Fibroblast of lung (primary cell): Measurements from ENCODE around the gene DHDH. TPM values are rescaled to one million over a fixed set of nuclear protein-coding genes. Genes with fewer than 3 reads are reported as not detected.

ENCODE experiments used
- DNase-seq, 2 donors: peaks; one replicate each; pipeline versions ENCODE4 v3.0.0 to v3.0.0-alpha.2; 2010; ENCODE audit warnings: low read depth in 2 of 2
- H2AFZ ChIP-seq: 2 replicates; pipeline ENCODE4 v1.5.1; 2012; ENCODE audit warnings: low read length, control low read depth, inconsistent platforms
- H3K27ac ChIP-seq: 2 replicates; pipeline ENCODE4 v1.5.1; 2011; ENCODE audit warnings: low read length, control low read depth; ENCODE audit not compliant: insufficient read depth
- H3K27me3 ChIP-seq: 2 replicates; pipeline ENCODE4 v1.5.1; 2011; ENCODE audit warnings: mild to moderate bottlenecking, low read length; ENCODE audit not compliant: control insufficient read depth, insufficient read depth
- H3K36me3 ChIP-seq: 2 replicates; pipeline ENCODE4 v1.5.1; 2011; ENCODE audit warnings: low read length; ENCODE audit not compliant: control insufficient read depth, insufficient read depth
- H3K4me1 ChIP-seq: 2 replicates; pipeline ENCODE4 v1.5.1; 2011; ENCODE audit warnings: low read length; ENCODE audit not compliant: control insufficient read depth, insufficient read depth; ENCODE audit errors: extremely low read depth
- H3K4me2 ChIP-seq: 2 replicates; pipeline ENCODE4 v1.5.1; 2011; ENCODE audit warnings: low read length, control low read depth; ENCODE audit not compliant: insufficient read depth; ENCODE audit errors: extremely low read depth
- H3K4me3 ChIP-seq, 4 experiments: fragments of 200-600 bp in 1 of 4; sonication (generic) in 1 of 4; replicated peaks in 1 of 4; 2 replicates each; pipeline ENCODE4 v1.5.1; 2011 to 2016; ENCODE audit warnings: low read length in 4 of 4, low read depth in 3 of 4, mild to moderate bottlenecking in 3 of 4, control low read depth in 2 of 4, inconsistent platforms in 1 of 4, mixed read lengths in 1 of 4; ENCODE audit not compliant: insufficient read depth in 1 of 4; ENCODE audit errors: control extremely low read depth in 1 of 4
- H3K79me2 ChIP-seq: 2 replicates; pipeline ENCODE4 v1.5.1; 2012; ENCODE audit warnings: mild to moderate bottlenecking, low read length, inconsistent platforms; ENCODE audit not compliant: control insufficient read depth, insufficient read depth
- H3K9ac ChIP-seq: 2 replicates; pipeline ENCODE4 v1.5.1; 2011; ENCODE audit warnings: mild to moderate bottlenecking, low read length, control low read depth; ENCODE audit not compliant: insufficient read depth
- H3K9me3 ChIP-seq: 2 replicates; pipeline ENCODE4 v1.5.1; 2012; ENCODE audit warnings: low read depth, low read length; ENCODE audit not compliant: control insufficient read depth, insufficient read depth
- H4K20me1 ChIP-seq: 2 replicates; pipeline ENCODE4 v1.5.1; 2011; ENCODE audit warnings: low read length; ENCODE audit not compliant: control insufficient read depth, insufficient read depth; ENCODE audit errors: extremely low read depth
- CTCF ChIP-seq, 2 donors: IDR thresholded peaks in 1 of 2; conservative IDR thresholded peaks in 1 of 2; 1 replicate in 1 of 2; 2 replicates in 1 of 2; pipeline ENCODE4 v1.5.1; 2011 to 2012; ENCODE audit warnings: low read length in 2 of 2, control low read depth in 1 of 2, inconsistent platforms in 1 of 2, low read depth in 1 of 2, mild to moderate bottlenecking in 1 of 2
- EZH2 ChIP-seq: IDR thresholded peaks from 2 replicates; pipeline ENCODE4 v1.5.1; 2012; ENCODE audit warnings: low read length, control low read depth, mild to moderate bottlenecking; ENCODE audit errors: missing control alignments
- polyA plus RNA-seq, 2 donors: library from polyadenylated mRNA; depleted of rRNA in 1 of 2; stranded (reverse) in 1 of 2; unstranded in 1 of 2; fragments of >200 nt; gene quantifications; 2 replicates each; pipeline ENCODE4 v1.2.1, GENCODE V29; 2011 to 2012; ENCODE audit warnings: missing spikeins in 1 of 2
- total RNA-seq: library from RNA; depleted of rRNA; stranded (reverse); fragments of >200 nt; gene quantifications from 2 replicates; pipeline ENCODE4 v1.2.1, GENCODE V29; 2014

DHDH gene
- total and polyA plus RNA-seq, 2 donors (not counting 1 experiment from before 2014, with no cell fraction given), result 0.08 to 0.17 TPM

GRCh38 chr19:48965040-48965805, 31.7 kb downstream of the DHDH start, which contains the start of gene FTL:
Gene FTL, plus strand, starts transcription at chr19:48965309. Its CDS starts 199 bp downstream, at chr19:48965508.
- Histone ChIP-seq H2AFZ (no peak within 1 kb of the TSS), H4K20me1 (peaks cover 6% of the 10 kb centered on the region), H3K4me3 (peak within 1 kb of the TSS; percentile 39 to 99 (median 79)), H3K27me3 (no peaks in the 10 kb centered on the region), H3K9ac (peak within 1 kb of the TSS; percentile 34), H3K4me1 (peaks cover 19% of the 10 kb centered on the region), H3K9me3 (no peaks in the 10 kb centered on the region), H3K27ac (peak within 1 kb of the TSS; percentile 80), H3K79me2 (peaks cover 19% of the 10 kb centered on the region), H3K36me3 (peaks cover 24% of the 10 kb centered on the region), H3K4me2 (peak within 1 kb of the TSS; percentile 85)
- TF ChIP-seq CTCF (conservative IDR thresholded peaks at IDR 0.05 in 1 of 2, IDR thresholded peaks at IDR 0.05 in 1 of 2; ENCODE audit: low read depth in 1 of 2, low read length in 2 of 2) (no peak), EZH2 (no peak)
- DNase-seq, result peak; percentile 92 to 97

- Histone ChIP-seq H3K27me3 (no peaks in the 10 kb centered on the region), H3K4me2 (peak overlapping the region; percentile 85), H2AFZ (no peak overlapping the region), H3K4me3 (peak overlapping the region; percentile 39 to 99 (median 79)), H3K36me3 (peaks cover 27% of the 10 kb centered on the region), H3K27ac (peak overlapping the region; percentile 23), H3K4me1 (peaks cover 19% of the 10 kb centered on the region), H3K9me3 (no peaks in the 10 kb centered on the region), H4K20me1 (peaks cover 6% of the 10 kb centered on the region), H3K79me2 (peaks cover 19% of the 10 kb centered on the region), H3K9ac (peak overlapping the region; percentile 34)
- no peak for TF ChIP-seq CTCF (conservative IDR thresholded peaks at IDR 0.05 in 1 of 2, IDR thresholded peaks at IDR 0.05 in 1 of 2; ENCODE audit: low read depth in 1 of 2, low read length in 2 of 2)
- no peak for TF ChIP-seq EZH2
- peak; percentile 80 for DNase-seq
These were observed 32.5 kb downstream of the DHDH start for GRCh38 chr19:48965806-48966540.
